Measurements from ENCODE around the gene SLC5A2. TPM values are rescaled to one million over a fixed set of nuclear protein-coding genes. Genes with fewer than 3 reads are reported as not detected.

Gene SLC5A2
- total RNA-seq, 4 donors from 2014 or later: 0.83 to 2.4 TPM; not detected in 2

DNA sequence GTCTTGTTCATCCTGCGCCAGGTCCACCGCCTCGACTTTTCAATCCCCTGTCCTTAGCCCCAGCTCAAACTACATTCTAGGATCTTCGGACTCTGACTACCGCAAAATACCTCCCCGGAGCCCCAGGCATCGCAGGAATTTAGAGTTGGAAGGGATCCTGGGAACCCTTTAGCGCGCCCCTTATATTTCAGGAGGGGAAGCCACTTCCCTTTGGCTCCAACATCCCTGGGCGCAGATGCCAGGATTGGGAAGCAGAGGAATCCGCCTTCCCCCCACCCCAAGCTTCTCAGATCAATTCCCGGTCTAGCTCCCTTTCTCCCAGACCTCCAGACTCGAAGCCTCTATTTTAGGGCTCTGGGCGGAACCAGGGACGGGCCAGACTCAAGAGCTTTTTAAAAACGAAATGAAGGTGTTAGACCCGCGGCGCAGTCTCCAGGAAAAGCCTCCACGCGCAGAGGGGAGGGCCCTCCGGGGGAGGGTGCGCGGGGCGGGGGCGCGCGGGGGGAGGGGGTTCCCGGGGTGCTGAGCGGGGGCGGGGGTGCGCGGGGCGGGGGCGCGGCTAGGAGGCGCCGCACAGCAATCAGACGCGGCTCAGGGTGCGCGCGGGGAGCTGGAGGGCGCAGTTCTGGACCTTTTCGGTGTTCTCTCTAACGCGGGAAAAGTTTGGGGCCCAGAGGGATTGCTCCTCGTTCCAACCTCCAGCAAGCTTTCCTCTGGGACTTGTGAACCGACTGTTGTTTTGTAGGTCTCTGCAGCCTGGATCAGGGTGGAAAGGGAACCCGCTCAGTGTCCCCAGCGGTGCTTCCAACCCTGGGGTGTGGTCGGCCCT, 46.4 kb downstream of the SLC5A2 start:
- Histone ChIP-seq H3K9me3 (no peaks in the 10 kb centered on the region), H3K36me3 (no peaks in the 10 kb centered on the region), H3K4me1 (peaks cover 0 to 6% of the 10 kb centered on the region in 2 donors), H3K4me3 (peak overlapping the region; percentile 23 to 45), H3K27me3 (no peaks in the 10 kb centered on the region), H3K27ac (peak overlapping the region; percentile 23 to 79)
- intact Hi-C loops (cut with DNase I; ENCODE audit: low total_unique reads): no loop called here
- TF ChIP-seq, protein P1, sequence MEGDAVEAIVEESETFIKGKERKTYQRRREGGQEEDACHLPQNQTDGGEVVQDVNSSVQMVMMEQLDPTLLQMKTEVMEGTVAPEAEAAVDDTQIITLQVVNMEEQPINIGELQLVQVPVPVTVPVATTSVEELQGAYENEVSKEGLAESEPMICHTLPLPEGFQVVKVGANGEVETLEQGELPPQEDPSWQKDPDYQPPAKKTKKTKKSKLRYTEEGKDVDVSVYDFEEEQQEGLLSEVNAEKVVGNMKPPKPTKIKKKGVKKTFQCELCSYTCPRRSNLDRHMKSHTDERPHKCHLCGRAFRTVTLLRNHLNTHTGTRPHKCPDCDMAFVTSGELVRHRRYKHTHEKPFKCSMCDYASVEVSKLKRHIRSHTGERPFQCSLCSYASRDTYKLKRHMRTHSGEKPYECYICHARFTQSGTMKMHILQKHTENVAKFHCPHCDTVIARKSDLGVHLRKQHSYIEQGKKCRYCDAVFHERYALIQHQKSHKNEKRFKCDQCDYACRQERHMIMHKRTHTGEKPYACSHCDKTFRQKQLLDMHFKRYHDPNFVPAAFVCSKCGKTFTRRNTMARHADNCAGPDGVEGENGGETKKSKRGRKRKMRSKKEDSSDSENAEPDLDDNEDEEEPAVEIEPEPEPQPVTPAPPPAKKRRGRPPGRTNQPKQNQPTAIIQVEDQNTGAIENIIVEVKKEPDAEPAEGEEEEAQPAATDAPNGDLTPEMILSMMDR (IDR thresholded peaks at IDR 0.05): peak in 1 of 4 experiments; percentile 5
- TF ChIP-seq POLR2A (IDR thresholded peaks at IDR 0.05): no peak
- peak; percentile 47 to 53 for DNase-seq

DNA sequence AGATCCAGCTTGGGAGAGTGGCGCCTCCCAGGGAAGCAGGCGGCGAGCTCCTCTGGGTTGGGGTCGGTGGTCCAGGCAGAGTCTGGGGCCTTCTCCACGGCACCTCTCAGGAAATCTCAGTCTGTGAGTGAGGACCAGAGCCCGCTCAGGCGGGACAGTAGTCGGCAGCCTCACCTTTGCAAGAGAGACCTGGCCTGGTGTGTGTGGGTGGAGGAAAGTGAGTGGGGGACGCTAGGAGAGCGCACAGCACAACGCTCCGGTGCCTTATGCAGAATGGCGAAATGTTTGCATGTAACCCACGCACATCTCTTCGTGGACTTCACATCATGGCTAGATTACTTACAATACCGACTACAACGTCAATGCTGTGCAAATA, 47.0 kb downstream of the SLC5A2 start:
- Histone ChIP-seq H3K27ac (peak overlapping the region; percentile 23 to 79), H3K4me3 (peak overlapping the region; percentile 23 to 45)

DNA sequence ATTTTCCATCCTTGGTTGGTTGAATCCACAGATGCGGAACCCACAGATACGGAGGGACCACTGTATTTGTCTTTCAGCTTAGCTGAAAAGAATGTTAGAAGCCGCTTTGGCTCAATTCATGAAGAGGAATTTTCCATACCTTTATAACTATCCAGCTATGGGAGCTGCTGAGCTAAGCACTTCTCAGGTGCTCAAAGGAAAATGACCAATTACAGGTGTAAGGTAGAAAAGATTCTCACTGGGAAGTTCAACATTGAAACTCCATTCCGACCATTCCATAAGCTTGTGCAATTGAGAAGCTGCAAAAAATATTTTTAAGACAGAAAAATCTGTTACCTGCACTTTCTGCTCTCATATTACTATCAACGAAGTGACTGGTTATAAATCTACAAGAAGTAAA, 47.5 kb downstream of the SLC5A2 start:
- intact Hi-C loops (cut with DNase I; ENCODE audit: low total_unique reads): no loop called here
- Histone ChIP-seq H3K4me1 (peaks cover 0 to 6% of the 10 kb centered on the region in 2 donors), H3K36me3 (no peaks in the 10 kb centered on the region), H3K9me3 (no peaks in the 10 kb centered on the region), H3K27me3 (no peaks in the 10 kb centered on the region), H3K4me3 (no peak overlapping the region), H3K27ac (no peak overlapping the region)
- DNase-seq: no peak
- no peak for TF ChIP-seq POLR2A (IDR thresholded peaks at IDR 0.05)

More for the DNA sequence above, 47.0 kb downstream of the SLC5A2 start:
- no peaks in the 10 kb centered on the region for H3K36me3 ChIP-seq
- no peaks in the 10 kb centered on the region for H3K27me3 ChIP-seq
- H3K4me1 ChIP-seq: peaks cover 0 to 6% of the 10 kb centered on the region in 2 donors
- H3K9me3 ChIP-seq: no peaks in the 10 kb centered on the region
- TF ChIP-seq, protein P1 (IDR thresholded peaks at IDR 0.05): no peak
- no peak for TF ChIP-seq POLR2A (IDR thresholded peaks at IDR 0.05)
- intact Hi-C loops (cut with DNase I; ENCODE audit: low total_unique reads): no loop called here
- no peak for DNase-seq

DNA sequence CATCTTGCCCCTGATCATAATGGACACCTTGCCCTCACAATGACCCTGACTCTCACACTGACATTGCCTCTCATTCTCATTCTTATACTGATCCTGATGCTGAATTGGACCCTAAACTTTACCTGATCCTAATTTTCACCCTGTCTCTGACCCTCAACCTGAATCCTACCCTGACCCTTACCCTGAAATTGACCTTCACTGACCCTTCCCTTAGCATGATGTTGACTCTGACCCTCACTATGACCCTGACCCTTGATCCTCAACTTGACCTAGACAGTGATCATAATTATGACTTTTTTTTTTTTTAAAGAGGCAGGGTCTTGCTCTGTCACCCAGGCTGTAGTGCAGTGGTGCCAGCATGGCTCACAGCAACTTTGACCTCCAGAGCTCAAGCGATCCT, 48.2 kb downstream of the SLC5A2 start:
- Histone ChIP-seq H3K27me3 (no peaks in the 10 kb centered on the region), H3K27ac (no peak overlapping the region), H3K4me1 (peaks cover 0 to 6% of the 10 kb centered on the region in 2 donors), H3K4me3 (no peak overlapping the region), H3K36me3 (no peaks in the 10 kb centered on the region), H3K9me3 (no peaks in the 10 kb centered on the region)
- no peak for DNase-seq
- intact Hi-C loops (cut with DNase I; ENCODE audit: low total_unique reads): no loop called here
- no peak for TF ChIP-seq POLR2A (IDR thresholded peaks at IDR 0.05)
- TF ChIP-seq, protein P1 (IDR thresholded peaks at IDR 0.05): no peak

DNA sequence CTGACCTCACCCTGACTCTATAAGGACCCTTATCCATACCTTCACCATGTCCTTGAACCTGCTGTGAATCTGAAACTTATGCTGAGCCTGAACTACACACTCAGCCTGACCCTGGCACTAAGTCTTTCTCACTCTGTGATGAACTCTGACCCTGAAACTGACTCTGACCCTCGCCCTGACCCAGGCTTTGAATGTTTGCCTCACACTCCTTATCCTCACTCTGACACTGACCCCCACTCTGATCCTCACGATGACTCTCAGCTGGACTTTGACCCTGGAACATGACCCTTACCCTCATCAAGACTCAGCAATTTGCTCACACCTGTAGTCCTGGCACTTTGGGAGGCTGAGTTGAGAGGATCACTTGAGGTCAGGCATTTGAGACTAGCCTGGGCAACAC, 49.2 kb downstream of the SLC5A2 start:
- DNase-seq: no peak
- H3K36me3 ChIP-seq: no peaks in the 10 kb centered on the region
- intact Hi-C loops (cut with DNase I; ENCODE audit: low total_unique reads): no loop called here
- no peak for TF ChIP-seq POLR2A (IDR thresholded peaks at IDR 0.05)
- TF ChIP-seq, protein P1 (IDR thresholded peaks at IDR 0.05): no peak
- H3K27ac ChIP-seq: no peak overlapping the region
- no peaks in the 10 kb centered on the region for H3K27me3 ChIP-seq
- no peak overlapping the region for H3K4me3 ChIP-seq
- peaks cover 0 to 6% of the 10 kb centered on the region in 2 donors for H3K4me1 ChIP-seq
- H3K9me3 ChIP-seq: no peaks in the 10 kb centered on the region

All from uterus (tissue), 4 donors.